ENCODE data around the gene EPHA3.

DNA sequence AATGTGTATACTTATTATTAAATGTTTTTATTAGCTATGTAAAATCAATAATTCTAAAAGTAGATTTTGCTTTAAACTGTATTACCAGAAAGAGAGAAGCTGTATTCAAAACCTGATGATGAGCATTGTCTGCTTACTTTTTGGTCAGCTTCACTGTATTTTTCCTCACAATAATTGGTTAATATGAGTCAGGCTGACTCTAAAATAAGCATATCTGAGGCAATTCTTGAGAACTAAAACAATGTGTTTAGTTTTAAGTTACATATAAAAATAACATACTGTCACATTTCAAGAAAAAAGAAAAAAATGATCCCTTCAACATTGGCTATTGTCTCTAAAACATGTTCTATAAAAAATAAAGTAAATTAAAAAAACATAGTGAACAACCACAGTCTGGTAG is 66.1 kb downstream of the EPHA3 start:
- TF ChIP-seq, protein P1, sequence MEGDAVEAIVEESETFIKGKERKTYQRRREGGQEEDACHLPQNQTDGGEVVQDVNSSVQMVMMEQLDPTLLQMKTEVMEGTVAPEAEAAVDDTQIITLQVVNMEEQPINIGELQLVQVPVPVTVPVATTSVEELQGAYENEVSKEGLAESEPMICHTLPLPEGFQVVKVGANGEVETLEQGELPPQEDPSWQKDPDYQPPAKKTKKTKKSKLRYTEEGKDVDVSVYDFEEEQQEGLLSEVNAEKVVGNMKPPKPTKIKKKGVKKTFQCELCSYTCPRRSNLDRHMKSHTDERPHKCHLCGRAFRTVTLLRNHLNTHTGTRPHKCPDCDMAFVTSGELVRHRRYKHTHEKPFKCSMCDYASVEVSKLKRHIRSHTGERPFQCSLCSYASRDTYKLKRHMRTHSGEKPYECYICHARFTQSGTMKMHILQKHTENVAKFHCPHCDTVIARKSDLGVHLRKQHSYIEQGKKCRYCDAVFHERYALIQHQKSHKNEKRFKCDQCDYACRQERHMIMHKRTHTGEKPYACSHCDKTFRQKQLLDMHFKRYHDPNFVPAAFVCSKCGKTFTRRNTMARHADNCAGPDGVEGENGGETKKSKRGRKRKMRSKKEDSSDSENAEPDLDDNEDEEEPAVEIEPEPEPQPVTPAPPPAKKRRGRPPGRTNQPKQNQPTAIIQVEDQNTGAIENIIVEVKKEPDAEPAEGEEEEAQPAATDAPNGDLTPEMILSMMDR (IDR thresholded peaks at IDR 0.05) = no peak
- TF ChIP-seq POLR2A (IDR thresholded peaks at IDR 0.05) = no peak
